CD4-positive, alpha-beta T cell treated with Interferon alpha-2 for 1 hour (primary cell): Measurements from ENCODE around the gene NUDT16L1.

Source experiments
- DNase-seq, 2 donors: peaks; one replicate each; pipeline ENCODE4 v3.0.0-alpha.2; 2020 to 2022

The NUDT16L1 gene

GRCh38 chr16:4683255-4684057, 9.9 kb upstream of the NUDT16L1 start:
- no peak for DNase-seq

DNA sequence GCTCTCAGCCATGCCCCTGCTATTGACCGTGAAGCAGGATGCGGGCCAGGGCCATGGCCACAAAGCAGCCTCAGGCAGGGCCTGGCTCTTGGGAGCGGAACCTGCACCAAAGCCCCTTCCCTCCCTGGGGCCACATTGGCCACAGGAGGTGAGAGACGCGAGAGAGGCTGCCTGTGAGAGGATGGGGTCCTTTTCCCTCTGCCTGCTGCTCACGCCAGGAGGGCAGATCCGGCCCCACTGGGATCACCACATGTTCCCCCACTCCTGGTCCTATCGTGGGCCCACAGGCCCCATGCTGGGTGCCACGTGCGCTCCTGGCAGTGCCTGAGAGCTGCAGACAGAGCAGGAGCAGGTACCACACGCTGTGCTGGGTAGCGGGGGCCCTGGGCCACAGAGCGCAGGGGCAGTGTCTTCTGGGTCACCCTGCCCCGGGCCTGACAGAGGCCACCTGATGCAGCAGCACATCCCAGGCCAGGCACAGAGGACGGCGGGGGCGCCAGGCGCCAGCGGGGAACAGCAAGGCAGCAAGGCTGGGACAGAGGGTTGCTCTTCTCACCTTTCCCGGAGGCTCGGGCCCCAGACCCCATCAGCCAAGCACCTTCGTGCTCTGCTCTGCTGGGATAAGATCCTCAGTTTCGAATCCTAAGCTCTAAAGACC, 9.2 kb upstream of the NUDT16L1 start:
- DNase-seq = no peak

GRCh38 chr16:4684763-4685162, 8.6 kb upstream of the NUDT16L1 start:
- no peak for DNase-seq

GRCh38 chr16:4685292-4685691, 8.1 kb upstream of the NUDT16L1 start:
- DNase-seq = no peak

DNA sequence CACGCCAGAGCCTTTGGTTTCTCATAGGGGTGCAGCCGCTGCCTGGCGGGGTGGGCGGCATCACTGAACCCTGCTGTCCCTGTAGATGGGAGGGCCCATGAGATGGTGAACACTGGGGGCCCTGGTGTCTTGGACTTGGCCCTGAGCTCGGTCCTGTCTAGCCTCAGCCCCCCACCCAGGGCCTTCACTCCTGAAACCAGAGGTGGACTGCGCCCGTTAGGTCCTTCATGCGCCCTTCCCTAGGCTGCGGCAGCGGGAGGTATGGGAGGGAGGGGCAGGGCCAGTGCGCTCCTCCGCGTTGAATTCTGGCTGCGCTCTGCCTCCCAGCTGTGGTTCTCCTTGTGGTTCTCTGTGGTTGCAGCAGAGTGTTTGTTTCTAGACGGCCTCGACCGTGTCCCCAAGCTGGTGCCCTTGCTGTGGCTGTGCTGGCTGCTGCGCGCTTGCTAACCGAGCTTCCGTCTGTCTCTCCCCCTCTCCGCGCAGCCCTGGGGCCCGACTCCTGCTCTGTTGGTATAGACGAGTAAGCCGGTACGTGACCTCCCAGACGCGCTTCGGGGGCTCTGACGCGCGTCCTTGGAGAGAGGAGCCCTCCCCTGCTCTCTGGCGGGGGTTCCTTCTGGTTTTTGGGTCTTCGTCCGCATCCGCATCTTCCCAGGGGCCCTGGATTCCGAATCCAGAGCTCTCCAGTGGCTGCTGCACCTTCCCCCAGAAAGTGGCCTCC, 7.4 kb upstream of the NUDT16L1 start:
- no peak for DNase-seq

GRCh38 chr16:4686497-4687210, 6.7 kb upstream of the NUDT16L1 start:
- DNase-seq = no peak

GRCh38 chr16:4687416-4687815, 5.9 kb upstream of the NUDT16L1 start:
- no peak for DNase-seq

DNA sequence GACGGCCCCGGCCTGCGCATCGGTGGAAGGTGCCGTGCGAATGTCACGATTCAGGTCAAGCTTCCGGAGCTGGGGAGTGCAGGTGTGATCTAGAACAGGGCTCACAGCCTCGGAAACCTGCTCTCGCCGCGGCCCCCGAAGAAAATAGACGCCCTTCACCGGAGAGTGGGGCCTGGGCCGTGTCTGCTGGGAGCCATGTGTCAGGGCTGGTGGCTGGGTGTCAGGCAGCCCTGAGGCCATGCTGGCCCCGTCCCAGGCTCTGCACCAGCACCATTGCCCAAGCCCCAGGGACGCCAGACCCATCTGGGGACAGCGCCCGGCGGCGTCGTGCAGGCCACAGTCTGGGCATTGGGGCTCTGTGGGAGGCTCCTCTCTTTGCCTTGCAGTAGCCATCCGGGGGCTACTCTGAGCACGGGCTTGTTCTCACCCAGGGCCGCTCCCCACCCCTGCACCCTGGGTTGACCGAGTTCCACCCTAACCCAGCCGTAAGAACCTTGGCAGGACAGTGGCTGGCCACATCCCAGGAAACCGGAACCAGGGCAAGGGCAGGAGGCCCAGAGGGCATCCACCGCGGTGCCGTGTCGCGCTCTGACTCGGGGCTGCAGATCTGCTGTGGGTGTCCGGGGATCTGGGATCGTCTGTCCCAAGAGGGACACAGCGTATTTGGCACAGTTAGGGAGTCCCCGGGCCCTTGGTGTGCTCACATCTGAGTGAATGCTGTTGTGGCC, 5.3 kb upstream of the NUDT16L1 start:
- no peak for DNase-seq

DNA sequence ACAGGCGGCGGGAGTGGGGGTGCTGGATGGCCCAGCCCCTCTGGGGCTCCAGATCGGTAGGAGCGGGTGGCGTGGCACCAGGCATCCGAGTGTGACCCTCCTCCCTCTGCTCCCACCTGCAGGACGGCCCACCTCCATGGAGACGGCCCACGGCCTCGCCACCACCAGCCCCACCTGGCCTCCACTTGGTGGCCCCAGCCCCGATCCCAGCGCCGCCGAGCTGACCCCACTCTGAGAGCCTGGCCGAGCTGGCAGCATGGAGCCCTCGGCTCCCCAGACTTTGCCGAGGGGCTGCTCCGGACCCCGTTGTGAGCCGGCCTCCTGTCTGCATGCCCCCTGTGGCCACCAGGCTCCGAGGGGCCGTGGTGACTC, 4.7 kb upstream of the NUDT16L1 start:
- no peak for DNase-seq

DNA sequence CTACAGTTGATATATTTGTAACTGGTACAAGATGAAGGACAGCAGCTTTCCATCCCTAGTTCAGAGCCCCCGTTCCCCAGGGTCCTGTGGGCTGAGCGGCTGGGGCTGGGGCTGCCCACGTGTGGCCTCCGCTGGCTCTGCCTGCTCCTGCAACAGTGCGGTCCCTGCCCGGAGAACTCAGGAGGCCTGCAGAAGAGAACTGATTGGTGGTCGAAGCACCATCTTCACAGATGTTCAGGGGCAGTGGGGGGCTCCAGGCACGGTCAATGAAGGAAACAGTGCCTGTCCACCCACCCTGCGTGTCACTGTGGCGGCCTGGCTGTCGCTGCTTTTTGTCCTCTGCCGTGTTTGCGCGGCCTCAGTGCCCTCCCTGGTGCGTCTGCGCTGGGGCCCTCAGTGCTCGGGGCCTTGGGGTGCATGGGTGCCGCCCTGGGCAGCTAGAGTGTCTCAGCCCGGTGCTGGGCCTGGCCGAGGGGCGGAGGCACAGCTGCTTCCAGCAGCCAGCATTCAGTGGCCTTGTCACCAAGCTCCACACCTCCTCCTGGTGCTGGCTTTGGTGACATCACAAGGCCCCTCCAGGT, 4.2 kb upstream of the NUDT16L1 start:
- no peak for DNase-seq

GRCh38 chr16:4689864-4690704, 3.3 kb upstream of the NUDT16L1 start:
- no peak for DNase-seq

DNA sequence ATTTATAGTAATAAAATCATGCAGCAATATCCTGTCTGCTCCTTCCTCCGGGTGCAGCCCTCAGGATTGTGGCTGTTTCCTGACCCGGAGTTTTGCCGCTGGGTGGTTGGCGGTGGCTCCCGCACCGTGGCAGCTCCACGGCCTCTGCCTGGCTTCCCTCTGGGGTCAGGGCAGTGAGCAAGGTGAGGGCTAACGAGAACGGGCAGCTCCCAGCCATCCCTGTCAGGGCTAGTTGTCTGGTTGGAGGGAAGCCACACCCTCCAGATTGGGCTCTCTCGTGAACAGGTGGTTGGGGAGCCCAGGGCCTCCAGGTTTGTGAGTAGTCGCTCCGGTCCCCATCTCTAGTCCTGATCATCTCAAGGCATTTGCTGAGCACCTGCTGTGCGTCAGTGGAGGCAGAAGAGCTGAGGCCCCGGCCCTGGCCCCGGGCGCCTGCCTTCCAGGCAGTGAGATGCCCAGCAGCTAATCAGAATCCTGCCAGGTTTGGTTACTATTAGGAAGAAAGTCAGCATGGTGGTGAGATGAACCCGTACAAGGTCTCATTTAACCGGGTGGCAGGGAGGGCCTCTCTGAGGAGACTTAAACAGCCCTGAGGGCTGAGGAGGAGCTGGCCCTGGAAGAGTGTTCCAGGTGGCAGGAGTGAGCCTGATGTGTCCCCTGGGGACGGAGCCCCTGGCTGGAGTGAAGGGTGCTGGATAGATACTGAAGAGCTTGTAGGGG, 2.3 kb upstream of the NUDT16L1 start:
- DNase-seq = no peak

- DNase-seq = no peak
These were observed 1.5 kb upstream of the NUDT16L1 start for GRCh38 chr16:4691666-4692412.

GRCh38 chr16:4692460-4693295, 684 bp upstream of the NUDT16L1 start:
- no peak for DNase-seq

- peak; percentile 28 to 57 for DNase-seq
These were observed 737 bp downstream of the NUDT16L1 start for GRCh38 chr16:4693956-4694641.

DNA sequence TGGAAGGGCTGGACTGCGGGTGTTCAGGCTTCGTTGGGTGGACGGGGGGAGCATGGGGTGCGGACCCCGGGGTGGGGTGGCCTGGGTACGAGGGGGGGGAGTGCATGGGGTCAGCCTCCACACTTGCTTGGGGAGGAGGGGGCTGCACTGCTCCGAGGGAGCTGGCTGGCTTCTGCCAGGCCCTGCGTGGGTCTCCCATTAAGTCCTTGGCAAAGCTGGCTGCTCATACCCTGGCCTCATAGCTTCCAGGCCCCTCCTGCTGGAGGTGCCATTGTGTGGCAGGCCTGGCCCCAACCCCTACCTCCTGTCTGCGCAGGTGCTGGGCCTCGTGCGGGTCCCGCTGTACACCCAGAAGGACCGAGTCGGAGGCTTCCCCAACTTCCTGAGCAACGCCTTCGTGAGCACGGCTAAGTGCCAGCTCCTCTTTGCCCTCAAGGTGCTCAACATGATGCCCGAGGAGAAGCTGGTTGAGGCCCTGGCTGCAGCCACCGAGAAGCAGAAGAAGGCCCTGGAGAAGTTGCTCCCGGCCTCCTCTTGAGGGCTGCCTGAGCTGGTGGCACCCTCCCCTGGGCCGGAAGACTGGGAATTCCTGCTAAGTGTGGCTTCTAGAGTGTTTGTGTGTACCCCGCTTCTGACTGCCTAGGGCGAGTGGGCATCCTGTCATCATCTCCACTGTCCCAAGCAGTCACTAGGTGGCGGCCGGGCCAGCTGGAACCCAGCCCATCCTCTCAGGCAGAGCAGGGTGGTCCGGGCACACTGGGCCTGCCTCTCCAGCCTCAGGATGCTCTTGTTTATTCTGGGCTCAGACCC, 1.5 kb downstream of the NUDT16L1 start:
- no peak for DNase-seq

DNA sequence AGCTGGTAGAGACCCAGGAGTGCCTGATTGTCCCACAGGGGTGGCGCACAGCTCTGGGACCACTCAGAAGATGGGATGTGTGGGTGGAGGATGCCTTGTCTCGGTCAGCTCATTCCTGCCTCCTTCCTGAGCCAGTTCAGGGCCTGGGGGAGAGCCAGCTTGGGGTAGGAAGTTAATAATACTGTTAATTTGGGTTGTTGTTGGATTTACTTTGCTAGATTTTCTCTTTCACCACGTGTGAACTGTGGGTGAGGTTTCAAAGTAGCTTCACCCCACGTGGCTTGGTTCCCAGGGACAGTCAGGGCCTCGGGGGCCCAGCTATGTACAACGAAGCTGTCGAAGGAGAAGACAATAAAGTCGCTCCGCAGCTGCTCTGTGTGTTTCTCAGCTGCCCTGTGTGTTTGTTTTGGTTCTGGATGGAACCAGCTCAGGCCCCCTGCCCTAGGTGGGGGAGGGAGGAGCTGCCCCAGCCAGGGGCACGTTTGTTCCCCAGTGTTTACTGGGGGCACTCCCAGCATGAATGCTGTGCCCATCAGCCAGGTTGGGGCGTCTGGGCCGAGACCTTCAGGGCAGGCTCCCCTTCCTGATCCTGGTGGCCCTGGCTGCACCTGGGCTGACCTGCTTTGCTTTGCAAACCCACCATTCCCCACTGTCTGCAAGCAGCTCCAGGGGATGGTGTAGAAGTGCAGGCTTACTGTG, 2.3 kb downstream of the NUDT16L1 start:
- DNase-seq = no peak
